Neural progenitor cell (in vitro differentiated cells): ENCODE measurements around the gene AGO3. TPM values are rescaled to one million over a fixed set of nuclear protein-coding genes. Genes with fewer than 3 reads are reported as not detected.
"Not testable (repeated sequence)": the region's sequence is repeated elsewhere in the genome, so short reads cannot be mapped to it uniquely, and the experiment has no call there.

Experiments used
- DNase-seq: peaks from one replicate; pipeline ENCODE4 v3.0.0-alpha.2; 2016; ENCODE audit warnings: low spot score
- H2AFZ ChIP-seq: fragments of 200-600 bp; sonication (generic); replicated peaks from 2 replicates; pipeline ENCODE4 v1.6.1; 2016; ENCODE audit warnings: antibody characterized with exemption
- H3F3A ChIP-seq: fragments of 200-600 bp; sonication (generic); 2 replicates; pipeline ENCODE4 v1.6.1; 2016; ENCODE audit warnings: antibody characterized with exemption, low read depth
- H3K27ac ChIP-seq: fragments of 200-600 bp; sonication (generic); 2 replicates; pipeline ENCODE4 v1.5.1; 2016; ENCODE audit warnings: mild to moderate bottlenecking
- H3K27me3 ChIP-seq: fragments of 200-600 bp; sonication (generic); 2 replicates; pipeline ENCODE4 v1.6.1; 2016; ENCODE audit warnings: mild to moderate bottlenecking, moderate library complexity
- H3K36me3 ChIP-seq: fragments of 200-600 bp; sonication (generic); 2 replicates; pipeline ENCODE4 v1.5.1; 2016
- H3K4me1 ChIP-seq: fragments of 200-600 bp; sonication (generic); 2 replicates; pipeline ENCODE4 v1.6.1; 2016; ENCODE audit warnings: mixed run types
- H3K4me2 ChIP-seq: fragments of 200-600 bp; sonication (generic); 2 replicates; pipeline ENCODE4 v1.6.1; 2016
- H3K4me3 ChIP-seq: fragments of 200-600 bp; sonication (generic); 2 replicates; pipeline ENCODE4 v1.5.1; 2016
- H3K79me2 ChIP-seq: fragments of 200-600 bp; sonication (generic); 2 replicates; pipeline ENCODE4 v1.6.1; 2016; ENCODE audit warnings: low read depth
- H3K9ac ChIP-seq: fragments of 200-600 bp; sonication (generic); 2 replicates; pipeline ENCODE4 v1.6.1; 2016
- H3K9me3 ChIP-seq: fragments of 200-600 bp; sonication (generic); 2 replicates; pipeline ENCODE4 v1.5.1; 2016; ENCODE audit warnings: low read depth
- H4K20me1 ChIP-seq: fragments of 200-600 bp; sonication (generic); 2 replicates; pipeline ENCODE4 v1.6.1; 2016; ENCODE audit warnings: low read depth
- H3K27ac Mint-ChIP-seq: 3 replicates; pipeline ENCODE4 v1.8.0; 2021; ENCODE audit warnings: mixed read lengths
- H3K27me3 Mint-ChIP-seq: 2 replicates; pipeline ENCODE4 v1.8.0; 2022; ENCODE audit warnings: low read depth, mild to moderate bottlenecking, inconsistent platforms, moderate library complexity, mixed read lengths; ENCODE audit not compliant: insufficient read depth
- H3K36me3 Mint-ChIP-seq: 3 replicates; pipeline ENCODE4 v1.8.0; 2021; ENCODE audit warnings: mixed read lengths
- H3K4me1 Mint-ChIP-seq: 3 replicates; pipeline ENCODE4 v1.8.0; 2021; ENCODE audit warnings: mixed read lengths
- H3K4me3 Mint-ChIP-seq: 3 replicates; pipeline ENCODE4 v1.8.0; 2021; ENCODE audit warnings: mild to moderate bottlenecking, moderate library complexity, mixed read lengths
- H3K9me3 Mint-ChIP-seq: 3 replicates; pipeline ENCODE4 v1.8.0; 2020; ENCODE audit warnings: mixed read lengths
- CTCF ChIP-seq: fragments of 200-600 bp; sonication (generic); IDR thresholded peaks from 2 replicates; pipeline ENCODE4 v1.5.1; 2017; ENCODE audit warnings: antibody characterized with exemption, mild to moderate bottlenecking
- EZH2 ChIP-seq: fragments of 200-600 bp; sonication (generic); IDR thresholded peaks from 2 replicates; pipeline ENCODE4 v1.6.1; 2017; ENCODE audit warnings: antibody characterized with exemption, mild to moderate bottlenecking, moderate library complexity
- EZH2phosphoT487 ChIP-seq: fragments of 200-600 bp; sonication (generic); IDR thresholded peaks from 2 replicates; pipeline ENCODE4 v1.6.1; 2017; ENCODE audit warnings: antibody characterized with exemption
- total RNA-seq: library from RNA; depleted of rRNA; stranded (reverse); fragments of >200 nt; gene quantifications from 2 replicates; pipeline ENCODE4 v1.2.3, GENCODE V29; 2015; ENCODE audit warnings: low replicate concordance

The AGO3 gene
- total RNA-seq, 1 donor from 2014 or later: 45.2 TPM

DNA sequence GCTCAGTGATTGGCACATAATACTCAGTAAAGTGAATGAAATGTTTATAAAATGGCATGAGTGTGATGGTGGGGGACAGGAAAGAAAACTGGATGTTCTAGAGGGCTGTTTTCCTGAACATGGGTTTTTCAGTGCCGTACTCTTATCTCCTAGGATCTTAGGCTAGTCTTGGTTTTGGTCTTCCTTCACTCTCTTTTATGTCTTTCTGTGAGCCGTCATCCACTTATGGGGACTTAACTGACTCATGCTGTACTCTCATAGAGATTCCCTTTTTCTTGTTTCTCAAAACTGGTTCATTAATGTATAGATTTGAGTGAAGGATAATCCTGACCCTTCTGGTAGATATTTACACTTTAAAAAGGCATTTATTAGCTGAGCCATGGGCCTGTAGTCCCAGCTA lies 16.6 kb downstream of the AGO3 start:
- Mint-ChIP-seq H3K27me3 (no peaks in the 10 kb centered on the region), H3K9me3 (no peaks in the 10 kb centered on the region), H3K4me1 (no peaks in the 10 kb centered on the region), H3K36me3 (no peaks in the 10 kb centered on the region), H3K4me3 (no peak overlapping the region), H3K27ac (no peak overlapping the region)
- H3K27ac ChIP-seq: no peak overlapping the region
- H3K27me3 ChIP-seq: no peaks in the 10 kb centered on the region
- DNase-seq: no peak
- no peaks in the 10 kb centered on the region for H3K36me3 ChIP-seq
- H3K4me3 ChIP-seq: no peak overlapping the region
- H2AFZ ChIP-seq: no peak overlapping the region
- no peaks in the 10 kb centered on the region for H3K9me3 ChIP-seq
- peaks cover 7% of the 10 kb centered on the region for H4K20me1 ChIP-seq
- peaks cover 81% of the 10 kb centered on the region for H3K79me2 ChIP-seq
- H3K4me2 ChIP-seq: no peak overlapping the region
- H3K4me1 ChIP-seq: no peaks in the 10 kb centered on the region
- peaks cover 4% of the 10 kb centered on the region for H3F3A ChIP-seq
- TF ChIP-seq EZH2phosphoT487: no peak
- TF ChIP-seq CTCF: no peak
- TF ChIP-seq EZH2: no peak
- H3K9ac ChIP-seq: no peak overlapping the region

DNA sequence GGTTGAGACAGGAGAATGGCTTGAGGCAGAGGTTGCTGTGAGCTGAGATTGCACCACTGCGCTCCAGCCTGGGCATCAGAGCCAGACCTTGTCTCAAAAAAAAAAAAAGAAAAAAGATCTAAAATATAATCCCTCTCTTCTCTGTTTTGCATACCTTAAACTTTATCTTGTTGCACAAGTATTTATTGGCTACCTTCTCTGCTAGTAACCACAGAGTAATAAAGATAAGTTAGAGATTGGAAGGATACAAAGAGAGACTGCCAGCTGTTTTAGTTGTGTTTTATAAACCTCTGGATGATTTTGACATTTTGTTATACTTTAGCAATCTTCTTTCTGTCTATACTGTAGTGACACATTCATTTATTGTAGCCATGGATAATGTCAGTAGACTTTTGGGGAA lies 27.7 kb downstream of the AGO3 start:
- Mint-ChIP-seq H3K4me3 (no peak overlapping the region), H3K36me3 (no peaks in the 10 kb centered on the region), H3K9me3 (no peaks in the 10 kb centered on the region), H3K27ac (no peak overlapping the region), H3K27me3 (no peaks in the 10 kb centered on the region), H3K4me1 (no peaks in the 10 kb centered on the region)
- H3K27ac ChIP-seq: no peak overlapping the region
- no peak for DNase-seq
- peaks cover 4% of the 10 kb centered on the region for H4K20me1 ChIP-seq
- no peak overlapping the region for H2AFZ ChIP-seq
- H3K27me3 ChIP-seq: no peaks in the 10 kb centered on the region
- no peak overlapping the region for H3K9ac ChIP-seq
- H3K9me3 ChIP-seq: no peaks in the 10 kb centered on the region
- H3F3A ChIP-seq: peaks cover 3% of the 10 kb centered on the region
- no peaks in the 10 kb centered on the region for H3K4me1 ChIP-seq
- H3K36me3 ChIP-seq: no peaks in the 10 kb centered on the region
- peaks cover 14% of the 10 kb centered on the region for H3K79me2 ChIP-seq
- no peak overlapping the region for H3K4me2 ChIP-seq
- no peak overlapping the region for H3K4me3 ChIP-seq
- no peak for TF ChIP-seq EZH2phosphoT487
- no peak for TF ChIP-seq EZH2
- TF ChIP-seq CTCF: no peak

GRCh38 chr1:35959304-35959703 lies 28.4 kb downstream of the AGO3 start:
- Mint-ChIP-seq H3K4me3 (no peak overlapping the region), H3K9me3 (no peaks in the 10 kb centered on the region), H3K36me3 (peaks cover 2% of the 10 kb centered on the region), H3K27me3 (no peaks in the 10 kb centered on the region), H3K27ac (no peak overlapping the region), H3K4me1 (no peaks in the 10 kb centered on the region)
- Histone ChIP-seq H3K27ac (no peak overlapping the region), H3K9ac (no peak overlapping the region), H3K4me2 (no peak overlapping the region), H3K4me1 (no peaks in the 10 kb centered on the region), H3K36me3 (no peaks in the 10 kb centered on the region), H3K9me3 (no peaks in the 10 kb centered on the region), H2AFZ (no peak overlapping the region), H3F3A (peaks cover 3% of the 10 kb centered on the region), H3K79me2 (peaks cover 16% of the 10 kb centered on the region), H3K27me3 (no peaks in the 10 kb centered on the region), H4K20me1 (peaks cover 4% of the 10 kb centered on the region), H3K4me3 (no peak overlapping the region)
- no peak for DNase-seq
- TF ChIP-seq EZH2: no peak

- no peak overlapping the region for H3K27ac ChIP-seq
- no peak overlapping the region for H2AFZ ChIP-seq
- peaks cover 20% of the 10 kb centered on the region for H3K79me2 ChIP-seq
- Mint-ChIP-seq H3K36me3 (peaks cover 5% of the 10 kb centered on the region), H3K27me3 (no peaks in the 10 kb centered on the region), H3K4me1 (no peaks in the 10 kb centered on the region), H3K27ac (no peak overlapping the region), H3K4me3 (no peak overlapping the region), H3K9me3 (no peaks in the 10 kb centered on the region)
- DNase-seq: no peak
- no peak for TF ChIP-seq EZH2phosphoT487
- TF ChIP-seq EZH2: no peak
- TF ChIP-seq CTCF: no peak
- H3K4me3 ChIP-seq: no peak overlapping the region
- H3K4me2 ChIP-seq: no peak overlapping the region
- no peaks in the 10 kb centered on the region for H3K9me3 ChIP-seq
- H3K36me3 ChIP-seq: no peaks in the 10 kb centered on the region
- no peaks in the 10 kb centered on the region for H3K4me1 ChIP-seq
- H3K27me3 ChIP-seq: no peaks in the 10 kb centered on the region
- peaks cover 4% of the 10 kb centered on the region for H4K20me1 ChIP-seq
- no peaks in the 10 kb centered on the region for H3F3A ChIP-seq
- no peak overlapping the region for H3K9ac ChIP-seq
These were observed 32.0 kb downstream of the AGO3 start for GRCh38 chr1:35962952-35963351.

DNA sequence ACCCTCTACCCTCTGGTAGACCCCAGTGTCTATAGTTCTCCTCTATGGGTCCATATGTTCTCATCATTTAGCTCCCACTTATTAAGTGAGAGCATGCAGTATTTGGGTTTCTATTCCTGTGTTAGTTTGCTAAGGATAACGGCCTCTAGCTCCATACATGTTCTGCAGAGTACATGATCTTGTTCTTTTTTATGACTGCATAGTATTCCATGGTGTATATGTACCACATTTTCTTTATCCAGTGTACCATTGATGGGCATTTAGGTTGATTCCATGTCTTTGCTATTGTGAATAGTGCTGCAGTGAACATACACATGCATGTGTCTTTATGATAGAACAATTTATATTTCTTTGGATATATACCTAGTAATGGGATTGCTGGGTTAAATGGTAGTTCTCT lies 33.4 kb downstream of the AGO3 start:
- H3K36me3 Mint-ChIP-seq: peaks cover 15% of the 10 kb centered on the region
- not testable (repeated sequence) for H3K27ac Mint-ChIP-seq

More for the DNA sequence above, 33.4 kb downstream of the AGO3 start:
- not testable (repeated sequence) for H3K4me3 ChIP-seq, H3K4me2 ChIP-seq, H3K36me3 ChIP-seq, H2AFZ ChIP-seq, H3K9ac ChIP-seq, H3K9me3 ChIP-seq, H3K9me3 Mint-ChIP-seq, H3K27me3 ChIP-seq, H4K20me1 ChIP-seq, H3K27me3 Mint-ChIP-seq, H3K4me1 Mint-ChIP-seq, H3F3A ChIP-seq, H3K4me1 ChIP-seq, H3K4me3 Mint-ChIP-seq, DNase-seq, H3K27ac ChIP-seq
- H3K79me2 ChIP-seq: peaks cover 20% of the 10 kb centered on the region
